GM08714 (cell line): ENCODE results near the gene GFOD1.

Experiments
- H3K4me3 ChIP-seq: fragments of 200-500 bp; sonication (Bioruptor generic); 2 replicates; pipeline ENCODE4 v1.5.1; 2014; ENCODE audit warnings: mild to moderate bottlenecking, low read length, inconsistent platforms
- ZNF274 ChIP-seq: IDR thresholded peaks from 2 replicates; pipeline ENCODE4 v1.6.1; 2012; ENCODE audit warnings: mild to moderate bottlenecking, low read depth, low read length

GFOD1 gene

GRCh38 chr6:13365320-13365719, 122.1 kb downstream of the GFOD1 start:
- no peak for TF ChIP-seq ZNF274
- no peak overlapping the region for H3K4me3 ChIP-seq

GRCh38 chr6:13364842-13365241, 122.6 kb downstream of the GFOD1 start:
- no peak overlapping the region for H3K4me3 ChIP-seq
- TF ChIP-seq ZNF274 = no peak

DNA sequence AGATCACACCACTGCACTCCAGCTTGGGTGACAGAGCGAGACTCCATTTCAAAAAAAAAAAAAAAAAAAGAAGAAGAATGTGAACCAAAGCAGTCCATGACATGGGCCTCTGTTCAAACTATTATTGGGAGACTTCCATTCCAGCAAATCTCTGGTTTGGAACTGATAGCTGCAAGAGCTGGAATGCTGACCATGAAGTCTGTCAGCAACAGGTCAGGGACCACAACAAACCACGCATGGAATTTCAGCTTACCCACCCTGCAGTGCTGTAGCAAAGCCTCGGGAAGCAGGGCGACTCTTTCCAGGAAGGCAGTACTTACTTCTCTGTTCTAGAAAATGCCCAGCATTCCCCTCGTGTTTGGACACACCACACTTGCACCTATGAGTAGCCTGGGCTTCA, 125.0 kb downstream of the GFOD1 start:
- H3K4me3 ChIP-seq = no peak overlapping the region
- TF ChIP-seq ZNF274 = no peak

- no peak for TF ChIP-seq ZNF274
- no peak overlapping the region for H3K4me3 ChIP-seq
Observed at GRCh38 chr6:13360671-13361540, 126.5 kb downstream of the GFOD1 start.

DNA sequence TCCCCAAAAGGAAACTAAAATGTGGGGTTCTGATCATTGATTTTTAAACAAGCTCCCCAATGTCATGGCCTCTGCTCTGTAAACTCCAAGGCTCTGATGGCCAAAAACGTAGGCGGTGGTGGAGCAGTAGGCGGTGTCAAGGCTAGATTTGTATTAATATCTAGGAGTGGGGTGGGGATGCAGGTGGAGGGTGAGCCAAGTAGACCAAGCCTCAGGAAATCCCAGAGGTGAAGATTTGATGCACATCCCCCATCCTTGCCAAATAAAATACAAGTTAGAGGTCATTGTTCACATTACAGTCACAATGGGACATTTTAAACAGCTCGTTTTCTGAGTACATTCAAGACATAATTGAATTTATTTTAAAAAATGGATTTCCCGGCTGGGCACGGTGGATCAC, 128.1 kb downstream of the GFOD1 start:
- TF ChIP-seq ZNF274 = no peak
- H3K4me3 ChIP-seq = no peak overlapping the region

DNA sequence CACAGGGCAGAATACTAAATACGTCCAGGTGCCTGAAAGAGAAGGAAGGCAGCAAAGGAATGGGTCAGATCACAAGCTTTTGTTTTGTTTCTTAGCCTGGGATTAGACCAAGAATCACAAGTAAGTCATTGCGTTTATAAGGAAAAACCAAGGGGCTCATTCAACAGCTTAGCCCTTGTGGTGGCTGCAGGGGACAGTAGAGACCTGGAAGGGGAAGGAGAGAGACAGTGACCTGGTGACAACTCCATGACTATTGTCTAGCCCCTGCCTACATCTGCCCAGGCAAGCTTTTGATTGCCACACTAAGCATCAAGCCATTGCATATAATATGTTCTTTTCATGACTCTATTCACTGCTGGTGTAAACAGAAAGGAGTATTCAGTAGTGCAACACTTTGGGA, 128.9 kb downstream of the GFOD1 start:
- no peak for TF ChIP-seq ZNF274
- no peak overlapping the region for H3K4me3 ChIP-seq

GRCh38 chr6:13357551-13358075, 129.8 kb downstream of the GFOD1 start:
- no peak overlapping the region for H3K4me3 ChIP-seq
- no peak for TF ChIP-seq ZNF274

GRCh38 chr6:13355999-13356785, 131.2 kb downstream of the GFOD1 start:
- H3K4me3 ChIP-seq = peak overlapping the region; percentile 60; the same call in 1 of the 2 replicates
- TF ChIP-seq ZNF274 = no peak

DNA sequence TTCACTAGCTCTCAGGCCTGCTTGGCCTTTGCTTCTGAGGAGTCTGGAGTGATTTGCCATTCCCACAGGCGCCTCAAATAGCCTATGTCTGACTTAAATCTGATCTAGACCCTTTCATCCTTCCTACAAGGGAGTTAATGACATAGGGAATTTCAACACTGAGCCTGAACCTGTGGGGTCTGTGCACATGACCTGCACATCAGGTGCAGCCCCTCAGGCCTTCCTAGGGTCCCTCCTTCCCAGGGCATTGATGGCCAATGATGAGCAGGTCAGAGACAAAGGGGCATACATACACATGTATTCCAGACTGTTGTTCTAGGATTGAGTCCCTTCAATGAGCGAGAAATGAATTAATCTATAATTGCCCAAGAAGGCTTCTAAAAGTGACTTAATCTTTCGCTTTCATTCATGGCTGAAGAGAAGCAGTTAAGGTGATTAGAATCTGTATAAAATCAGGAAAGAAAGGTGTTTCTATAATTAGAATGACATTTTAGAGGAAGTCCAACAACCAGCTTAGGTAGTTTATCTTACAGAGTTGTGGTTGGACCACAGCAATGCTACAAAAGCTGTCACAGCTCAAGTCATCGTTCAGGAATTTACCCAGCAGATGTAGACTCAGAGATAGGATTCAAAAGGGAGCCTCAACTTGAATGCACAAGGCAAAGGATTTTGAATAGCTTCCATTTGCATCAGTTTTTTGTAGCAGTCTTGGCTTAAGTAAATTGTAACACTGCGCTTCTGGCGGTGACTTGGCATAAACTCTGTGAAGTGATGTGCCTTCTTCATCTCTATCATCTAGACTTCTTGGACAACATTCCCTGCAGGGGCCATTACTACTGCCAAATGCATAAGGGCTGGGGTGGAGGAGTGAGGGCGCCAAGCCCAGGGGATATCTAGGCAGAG, 132.1 kb downstream of the GFOD1 start:
- peak overlapping the region; percentile 60; the same call in 1 of the 2 replicates for H3K4me3 ChIP-seq
- TF ChIP-seq ZNF274 = no peak

- no peak for TF ChIP-seq ZNF274
- H3K4me3 ChIP-seq = no peak overlapping the region; the same call in 1 of the 2 replicates
Observed at GRCh38 chr6:13354331-13355042, 132.9 kb downstream of the GFOD1 start.

DNA sequence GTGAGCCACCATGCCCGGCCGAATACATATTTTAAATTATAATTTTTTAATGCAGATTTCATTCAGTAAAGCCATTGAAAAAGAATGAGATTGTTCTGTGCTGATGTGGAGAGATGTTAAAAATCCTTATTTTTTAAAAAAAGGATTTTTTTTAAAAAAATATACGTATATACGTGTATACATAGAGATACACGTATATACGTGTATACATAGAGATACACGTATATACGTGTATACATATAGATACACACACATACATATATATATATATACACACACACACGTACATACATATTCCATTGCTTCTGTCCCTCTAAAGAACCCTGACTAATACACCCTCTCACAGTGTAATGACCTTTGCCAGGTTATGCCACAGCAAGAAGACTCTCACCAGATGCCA, 135.2 kb downstream of the GFOD1 start:
- no peak overlapping the region for H3K4me3 ChIP-seq
- TF ChIP-seq ZNF274 = no peak

- H3K4me3 ChIP-seq = no peak overlapping the region
- TF ChIP-seq ZNF274 = no peak
Observed at GRCh38 chr6:13351271-13351670, 136.1 kb downstream of the GFOD1 start.

GRCh38 chr6:13349811-13350506, 137.4 kb downstream of the GFOD1 start:
- no peak for TF ChIP-seq ZNF274
- no peak overlapping the region for H3K4me3 ChIP-seq
